Thoracic aorta (tissue), 2 donors: Measurements from ENCODE around the gene PTPRN2. TPM values are rescaled to one million over a fixed set of nuclear protein-coding genes. Genes with fewer than 3 reads are reported as not detected.

Source experiments
- ATAC-seq: fragments of 150-250 bp; one replicate; pipeline ENCODE4 v1.8.0; 2017; ENCODE audit warnings: low read depth; ENCODE audit not compliant: insufficient number of reproducible peaks, low FRiP score
- DNase-seq: peaks from one replicate; pipeline ENCODE4 v3.0.0-alpha.2; 2020; ENCODE audit warnings: low spot score
- H3K27ac ChIP-seq, 2 donors: fragments of 200-600 bp; sonication (generic); 1 replicate in 1 of 2; 2 replicates in 1 of 2; pipeline ENCODE4 v1.5.1; 2016; ENCODE audit warnings: mild to moderate bottlenecking in 2 of 2, moderate library complexity in 2 of 2
- H3K27me3 ChIP-seq: fragments of 200-600 bp; sonication (generic); replicated peaks from 2 replicates; pipeline ENCODE4 v1.6.0; 2016; ENCODE audit warnings: mild to moderate bottlenecking; ENCODE audit not compliant: insufficient read depth
- H3K36me3 ChIP-seq: fragments of 200-600 bp; sonication (generic); one replicate; pipeline ENCODE4 v1.5.1; 2016
- H3K4me1 ChIP-seq, 2 donors: fragments of 200-600 bp; sonication (generic); 1 replicate in 1 of 2; 2 replicates in 1 of 2; pipeline versions ENCODE4 v1.5.1 to v1.6.0; 2016; ENCODE audit warnings: low read depth in 2 of 2, mild to moderate bottlenecking in 1 of 2; ENCODE audit not compliant: control insufficient read depth in 1 of 2
- H3K4me3 ChIP-seq: fragments of 200-600 bp; sonication (generic); 2 replicates; pipeline ENCODE4 v1.5.1; 2016; ENCODE audit warnings: mild to moderate bottlenecking
- H3K9me3 ChIP-seq: fragments of 200-600 bp; sonication (generic); 2 replicates; pipeline ENCODE4 v1.5.1; 2016
- CTCF ChIP-seq: fragments of 200-600 bp; sonication (generic); IDR thresholded peaks from one replicate; pipeline ENCODE4 v1.5.1; 2019; ENCODE audit warnings: antibody characterized with exemption
- total RNA-seq, 2 donors: library from RNA; depleted of rRNA; stranded (reverse); fragments of >200 nt; gene quantifications; one replicate each; pipeline versions ENCODE4 v1.1.0 to v1.2.3, GENCODE V29; 2016

Gene PTPRN2
- total RNA-seq, 2 donors from 2014 or later: 2.2 to 3.1 TPM

- H3K9me3 ChIP-seq: peaks cover 2% of the 10 kb centered on the region
- no peaks in the 10 kb centered on the region for H3K4me1 ChIP-seq
- no peaks in the 10 kb centered on the region for H3K27me3 ChIP-seq
- DNase-seq (no peak), ATAC-seq (no peak)
- H3K27ac ChIP-seq: no peak overlapping the region
- no peak for TF ChIP-seq CTCF
- no peak overlapping the region for H3K4me3 ChIP-seq
- no peaks in the 10 kb centered on the region for H3K36me3 ChIP-seq
These were observed 463.9 kb downstream of the PTPRN2 start for GRCh38 chr7:158123753-158124152.

- H3K36me3 ChIP-seq: no peaks in the 10 kb centered on the region
- no peak for TF ChIP-seq CTCF
- H3K27me3 ChIP-seq: no peaks in the 10 kb centered on the region
- H3K4me1 ChIP-seq: no peaks in the 10 kb centered on the region
- no peak overlapping the region for H3K27ac ChIP-seq
- H3K9me3 ChIP-seq: peaks cover 7% of the 10 kb centered on the region
- DNase-seq (no peak), ATAC-seq (no peak)
- H3K4me3 ChIP-seq: no peak overlapping the region
These were observed 464.4 kb downstream of the PTPRN2 start for GRCh38 chr7:158123214-158123613.

- TF ChIP-seq CTCF: no peak
- Histone ChIP-seq H3K9me3 (peaks cover 10% of the 10 kb centered on the region), H3K27ac (no peak overlapping the region), H3K27me3 (no peaks in the 10 kb centered on the region), H3K4me1 (no peaks in the 10 kb centered on the region), H3K36me3 (no peaks in the 10 kb centered on the region), H3K4me3 (no peak overlapping the region)
- DNase-seq (no peak), ATAC-seq (no peak)
These were observed 466.1 kb downstream of the PTPRN2 start for GRCh38 chr7:158121441-158122045.

- no peak for TF ChIP-seq CTCF
- Histone ChIP-seq H3K4me3 (no peak overlapping the region), H3K4me1 (no peaks in the 10 kb centered on the region), H3K36me3 (no peaks in the 10 kb centered on the region), H3K27ac (no peak overlapping the region), H3K27me3 (no peaks in the 10 kb centered on the region), H3K9me3 (peaks cover 11% of the 10 kb centered on the region)
- no peak for DNase-seq
- ATAC-seq: no peak
These were observed 466.9 kb downstream of the PTPRN2 start for GRCh38 chr7:158120716-158121115.

- no peaks in the 10 kb centered on the region for H3K36me3 ChIP-seq
- H3K9me3 ChIP-seq: peaks cover 11% of the 10 kb centered on the region
- no peaks in the 10 kb centered on the region for H3K27me3 ChIP-seq
- H3K4me1 ChIP-seq: no peaks in the 10 kb centered on the region
- no peak overlapping the region for H3K4me3 ChIP-seq
- no peak for DNase-seq
- TF ChIP-seq CTCF: no peak
- no peak overlapping the region for H3K27ac ChIP-seq
- no peak for ATAC-seq
These were observed 467.3 kb downstream of the PTPRN2 start for GRCh38 chr7:158120316-158120715.
